BJ (cell line): Measurements from ENCODE around the gene SBF2. TPM values are rescaled to one million over a fixed set of nuclear protein-coding genes. Genes with fewer than 3 reads are reported as not detected.
A peak's percentile ranks its signal among the peaks of the same experiment; 100 is the strongest.

Experiments used
- CTCF ChIA-PET: fragments of 350-600 bp; formaldehyde crosslinking; extraction: SDS; loops from one replicate; lab custom pipeline; 2021; ENCODE audit warnings: antibody characterized with exemption, inconsistent platforms; lab: Yijun Ruan, JAX
- POLR2A ChIA-PET: fragments of 300-600 bp; sonication (Branson Sonifier 250); formaldehyde crosslinking; extraction: SDS; loops from one replicate; lab custom pipeline; 2021; ENCODE audit warnings: antibody characterized with exemption; lab: Charles Lee
- DNase-seq: peaks from one replicate; pipeline ENCODE4 v3.0.0-alpha.2; 2011; ENCODE audit warnings: low read depth
- H3K27me3 ChIP-seq: 2 replicates; pipeline ENCODE4 v1.6.0; 2011; ENCODE audit warnings: low read length; ENCODE audit not compliant: control insufficient read depth, insufficient read depth
- H3K36me3 ChIP-seq: 2 replicates; pipeline ENCODE4 v1.5.1; 2011; ENCODE audit warnings: low read length; ENCODE audit not compliant: control insufficient read depth, insufficient read depth
- H3K4me3 ChIP-seq: 2 replicates; pipeline ENCODE4 v1.5.1; 2011; ENCODE audit warnings: low read depth, mild to moderate bottlenecking, control low read depth, low read length
- CTCF ChIP-seq: IDR thresholded peaks from 2 replicates; pipeline ENCODE4 v1.5.1; 2011; ENCODE audit warnings: low read depth, mild to moderate bottlenecking, control low read depth, inconsistent platforms, low read length, moderate library complexity; ENCODE audit not compliant: insufficient read depth
- polyA plus RNA-seq: library from polyadenylated mRNA; depleted of rRNA; stranded (reverse); fragments of >200 nt; gene quantifications from 2 replicates; pipeline ENCODE4 v1.2.3, GENCODE V29; 2011

The SBF2 gene
- polyA plus RNA-seq, 1 experiment, result 33.8 TPM

- no peak for DNase-seq
- POLR2A ChIA-PET, result interaction anchor here (2.0 kb wide), 1 partner anchor 15 kb away, joined by 7 read pairs; no protein-coding TSS in a partner anchor
- CTCF ChIA-PET, result interaction anchor here (1.6 to 1.9 kb wide), 2 partner anchors 9 to 17 kb away, joined by 4 to 9 read pairs; no protein-coding TSS in a partner anchor
- no peak overlapping the region for H3K4me3 ChIP-seq
- H3K36me3 ChIP-seq, result peaks cover 8% of the 10 kb centered on the region
- TF ChIP-seq CTCF, result no peak
- H3K27me3 ChIP-seq, result no peaks in the 10 kb centered on the region
Observed at GRCh38 chr11:9787260-9787659, 506.8 kb downstream of the SBF2 start.

GRCh38 chr11:9784602-9785315 is 509.3 kb downstream of the SBF2 start:
- ChIA-PET CTCF (no interaction called here), POLR2A (no interaction called here)
- no peak for DNase-seq
- no peaks in the 10 kb centered on the region for H3K27me3 ChIP-seq
- peaks cover 13% of the 10 kb centered on the region for H3K36me3 ChIP-seq
- no peak overlapping the region for H3K4me3 ChIP-seq
- TF ChIP-seq CTCF, result no peak

- ChIA-PET POLR2A (no interaction called here), CTCF (no interaction called here)
- H3K36me3 ChIP-seq, result peaks cover 14% of the 10 kb centered on the region
- no peak for DNase-seq
- no peak overlapping the region for H3K4me3 ChIP-seq
- H3K27me3 ChIP-seq, result no peaks in the 10 kb centered on the region
- no peak for TF ChIP-seq CTCF
Observed at GRCh38 chr11:9783986-9784385, 510.0 kb downstream of the SBF2 start.

- DNase-seq, result no peak
- Histone ChIP-seq H3K36me3 (peaks cover 13% of the 10 kb centered on the region), H3K4me3 (no peak overlapping the region), H3K27me3 (no peaks in the 10 kb centered on the region)
- no peak for TF ChIP-seq CTCF
- POLR2A ChIA-PET, result no interaction called here
- CTCF ChIA-PET, result no interaction called here
Observed at GRCh38 chr11:9780929-9781328, 513.1 kb downstream of the SBF2 start.

GRCh38 chr11:9777525-9777924 is 516.5 kb downstream of the SBF2 start:
- DNase-seq, result no peak
- ChIA-PET POLR2A (no interaction called here), CTCF (interaction anchor here (2.2 kb wide), 2 partner anchors 10 kb away, joined by 6 to 9 read pairs; no protein-coding TSS in a partner anchor)
- H3K36me3 ChIP-seq, result peaks cover 9% of the 10 kb centered on the region
- H3K4me3 ChIP-seq, result peak overlapping the region; percentile 42
- TF ChIP-seq CTCF, result no peak
- no peaks in the 10 kb centered on the region for H3K27me3 ChIP-seq
